HCT116 (cell line): ENCODE results near the gene RAP1GAP2. TPM values are rescaled to one million over a fixed set of nuclear protein-coding genes. Genes with fewer than 3 reads are reported as not detected.

Source experiments
- ATAC-seq: fragments of 200-7000 bp; cut with Tn5 transposase; 2 replicates; pipeline ENCODE4 v1.9.1; 2020; ENCODE audit warnings: mild to moderate bottlenecking, moderate library complexity
- BruUV-seq: library from RNA; stranded (reverse); fragments of 400-500 nt; replicated peaks from 2 replicates; lab custom pipeline; 2021; lab: Mats Ljungman, UMichigan
- CTCF ChIA-PET: fragments of 300-600 bp; sonication (Branson Sonifier 250); formaldehyde crosslinking; loops from one replicate; lab custom pipeline; 2021; ENCODE audit warnings: antibody characterized with exemption; lab: Charles Lee
- POLR2A ChIA-PET: fragments of 300-600, 350-600 bp; sonication (Branson Sonifier 250); formaldehyde crosslinking; loops from one replicate; lab custom pipeline; 2021; ENCODE audit warnings: antibody characterized with exemption; lab: Charles Lee
- RAD21 ChIA-PET, 2 experiments: fragments of 300-600 bp; sonication (Branson Sonifier 250); formaldehyde crosslinking; loops; one replicate each; lab custom pipeline; 2023; ENCODE audit warnings: low total read pairs in 2 of 2; ENCODE audit not compliant: uncharacterized antibody in 2 of 2, unreplicated experiment in 2 of 2, low non-redundant PET in 1 of 2; lab: Charles Lee
- DNase-seq: peaks from one replicate; pipeline ENCODE4 v3.0.0-alpha.2; 2010; ENCODE audit warnings: low read depth, low spot score
- H2AFZ ChIP-seq: fragments of 200-600 bp; shearing (Covaris generic), sonication (generic); 2 replicates; pipeline ENCODE4 v1.6.1; 2017; ENCODE audit warnings: low read depth, mixed run types, mixed read lengths, antibody characterized with exemption, low read length; ENCODE audit not compliant: poor library complexity, severe bottlenecking
- H3K27ac ChIP-seq: 2 replicates; pipeline ENCODE4 v1.5.1; 2012; ENCODE audit warnings: low read depth, low read length
- H3K27me3 ChIP-seq: fragments of 200-600 bp; sonication (generic); 2 replicates; pipeline ENCODE4 v1.6.1; 2016; ENCODE audit warnings: mixed run types, low read length, mixed read lengths; ENCODE audit not compliant: insufficient read depth
- H3K36me3 ChIP-seq, 2 experiments: fragments of 200-500 bp in 1 of 2; fragments of 200-600 bp in 1 of 2; sonication (Bioruptor generic) in 1 of 2; sonication (generic) in 1 of 2; 2 replicates each; pipeline versions ENCODE4 v1.5.1 to v1.6.1; 2014 to 2016; ENCODE audit warnings: low read length in 2 of 2, inconsistent platforms in 1 of 2, mixed read lengths in 1 of 2, mixed run types in 1 of 2; ENCODE audit not compliant: insufficient read depth in 2 of 2, control insufficient read depth in 1 of 2
- H3K4me1 ChIP-seq, 2 experiments: fragments of 200-600 bp in 1 of 2; sonication (generic) in 1 of 2; 2 replicates each; pipeline versions ENCODE4 v1.5.1 to v1.6.1; 2012 to 2017; ENCODE audit warnings: low read length in 2 of 2, inconsistent platforms in 1 of 2, mild to moderate bottlenecking in 1 of 2, mixed read lengths in 1 of 2, mixed run types in 1 of 2, moderate library complexity in 1 of 2; ENCODE audit not compliant: insufficient read depth in 2 of 2, control insufficient read depth in 1 of 2
- H3K4me2 ChIP-seq: fragments of 200-600 bp; sonication (generic); 2 replicates; pipeline ENCODE4 v1.6.1; 2017; ENCODE audit warnings: mixed run types, low read length, mixed read lengths
- H3K4me3 ChIP-seq, 2 experiments: fragments of 200-600 bp in 1 of 2; sonication (generic) in 1 of 2; replicated peaks in 1 of 2; 2 replicates each; pipeline ENCODE4 v1.5.1; 2011 to 2016; ENCODE audit warnings: low read length in 2 of 2, control low read depth in 1 of 2, low read depth in 1 of 2, mild to moderate bottlenecking in 1 of 2, mixed read lengths in 1 of 2, mixed run types in 1 of 2
- H3K79me2 ChIP-seq: fragments of 200-600 bp; sonication (generic); 2 replicates; pipeline ENCODE4 v1.6.1; 2017; ENCODE audit warnings: mild to moderate bottlenecking, mixed run types, low read length, moderate library complexity, mixed read lengths; ENCODE audit not compliant: insufficient read depth
- H3K9ac ChIP-seq: fragments of 200-600 bp; sonication (generic); 2 replicates; pipeline ENCODE4 v1.6.1; 2016; ENCODE audit warnings: low read length, mixed read lengths
- H3K9me2 ChIP-seq: fragments of 200-600 bp; sonication (generic), shearing (Covaris generic); 2 replicates; pipeline ENCODE4 v1.6.1; 2017; ENCODE audit warnings: mixed run types, mild to moderate bottlenecking, moderate library complexity; ENCODE audit not compliant: insufficient read depth
- H3K9me3 ChIP-seq, 2 experiments: fragments of 200-500 bp in 1 of 2; fragments of 200-600 bp in 1 of 2; sonication (Bioruptor generic) in 1 of 2; sonication (generic) in 1 of 2; 2 replicates each; pipeline ENCODE4 v1.6.1; 2014 to 2017; ENCODE audit warnings: low read length in 2 of 2, mixed read lengths in 2 of 2, inconsistent platforms in 1 of 2, low read depth in 1 of 2, mild to moderate bottlenecking in 1 of 2, mixed run types in 1 of 2, moderate library complexity in 1 of 2; ENCODE audit not compliant: control insufficient read depth in 1 of 2, insufficient read depth in 1 of 2
- H4K20me1 ChIP-seq: fragments of 200-600 bp; sonication (generic), shearing (Covaris generic); 2 replicates; pipeline ENCODE4 v1.6.1; 2017; ENCODE audit warnings: mixed run types, mild to moderate bottlenecking, moderate library complexity; ENCODE audit not compliant: insufficient read depth
- CBX3 ChIP-seq: IDR thresholded peaks from 2 replicates; pipeline ENCODE4 v1.6.1; 2012; ENCODE audit warnings: low read depth
- CEBPB ChIP-seq: IDR thresholded peaks from 2 replicates; pipeline ENCODE4 v1.6.1; 2012; ENCODE audit warnings: low read depth
- CTCF ChIP-seq, 3 experiments: fragments of 200-600 bp in 1 of 3; sonication (generic) in 1 of 3; IDR thresholded peaks in 2 of 3; conservative IDR thresholded peaks in 1 of 3; 2 replicates each; pipeline ENCODE4 v1.5.1; 2012 to 2017; ENCODE audit warnings: low read depth in 2 of 3, low read length in 2 of 3, antibody characterized with exemption in 1 of 3, borderline replicate concordance in 1 of 3, control low read depth in 1 of 3, mild to moderate bottlenecking in 1 of 3, mixed read lengths in 1 of 3, mixed run types in 1 of 3, moderate library complexity in 1 of 3; ENCODE audit not compliant: insufficient read depth in 1 of 3
- EGR1 ChIP-seq: IDR thresholded peaks from 2 replicates; pipeline ENCODE4 v1.6.1; 2012; ENCODE audit warnings: low read depth
- EZH2 ChIP-seq: fragments of 200-600 bp; sonication (generic); IDR thresholded peaks from 2 replicates; pipeline ENCODE4 v1.6.1; 2017; ENCODE audit warnings: antibody characterized with exemption, mixed run types
- EZH2phosphoT487 ChIP-seq: fragments of 200-600 bp; IDR thresholded peaks from 2 replicates; pipeline ENCODE4 v1.6.1; 2018; ENCODE audit warnings: antibody characterized with exemption, borderline replicate concordance
- FOSL1 ChIP-seq: IDR thresholded peaks from 2 replicates; pipeline ENCODE4 v1.6.1; 2012; ENCODE audit warnings: low read depth
- JUND ChIP-seq: IDR thresholded peaks from 2 replicates; pipeline ENCODE4 v1.6.1; 2012
- POLR2A ChIP-seq: IDR thresholded peaks from 2 replicates; pipeline ENCODE4 v1.7.0; 2011; ENCODE audit warnings: borderline replicate concordance; ENCODE audit not compliant: insufficient read depth, insufficient read length; ENCODE audit errors: extremely low read depth
- POLR2AphosphoS5 ChIP-seq: IDR thresholded peaks from 2 replicates; pipeline ENCODE4 v1.6.1; 2011; ENCODE audit warnings: mild to moderate bottlenecking, low read depth, low read length, moderate library complexity
- RAD21 ChIP-seq: IDR thresholded peaks from 2 replicates; pipeline ENCODE4 v1.6.1; 2012; ENCODE audit warnings: low read depth, mild to moderate bottlenecking
- SIN3A ChIP-seq: IDR thresholded peaks from 2 replicates; pipeline ENCODE4 v1.6.1; 2012; ENCODE audit warnings: low read depth
- SRF ChIP-seq: IDR thresholded peaks from 2 replicates; pipeline ENCODE4 v1.6.1; 2012; ENCODE audit warnings: low read depth
- TCF7L2 ChIP-seq: IDR thresholded peaks from 2 replicates; pipeline ENCODE4 v1.7.0; 2011; ENCODE audit warnings: borderline replicate concordance, inconsistent platforms; ENCODE audit not compliant: insufficient read depth, insufficient read length; ENCODE audit errors: extremely low read depth
- YY1 ChIP-seq: IDR thresholded peaks from 2 replicates; pipeline ENCODE4 v1.6.1; 2011; ENCODE audit warnings: low read length, low read depth, moderate library complexity, mild to moderate bottlenecking; ENCODE audit not compliant: insufficient replicate concordance; ENCODE audit errors: extremely low read depth
- ZBTB33 ChIP-seq: IDR thresholded peaks from 2 replicates; pipeline ENCODE4 v1.6.1; 2011; ENCODE audit warnings: mild to moderate bottlenecking, low read length, moderate library complexity; ENCODE audit not compliant: insufficient replicate concordance; ENCODE audit errors: extremely low read depth
- ZFX ChIP-seq: fragments of 450-650 bp; IDR thresholded peaks from 2 replicates; pipeline ENCODE4 v1.6.1; 2017
- intact Hi-C: fragments of 100-400 bp; cut with micrococcal nuclease; formaldehyde crosslinking; loops from 2 replicates; pipeline ENCODE4 v1.10.0; 2022
- total RNA-seq: library from RNA; stranded (reverse); gene quantifications from one replicate; pipeline ENCODE4 v1.2.1, GENCODE V29; 2021; ENCODE audit not compliant: unreplicated experiment

Gene RAP1GAP2
- total RNA-seq, 1 experiment from 2014 or later: 54.6 TPM

- TF ChIP-seq CTCF (IDR thresholded peaks at IDR 0.05 in 2 of 3, conservative IDR thresholded peaks at IDR 0.05 in 1 of 3; ENCODE audit: borderline replicate concordance in 1 of 3, insufficient read depth in 1 of 3, low read depth in 2 of 3, low read length in 2 of 3) (no peak), RAD21 (no peak), TCF7L2 (no peak)
- TF ChIP-seq, all 23 proteins: peak for 0
These were observed 103.7 kb downstream of the RAP1GAP2 start (continued) for GRCh38 chr17:2899906-2900305.

- H3K79me2 ChIP-seq: no peaks in the 10 kb centered on the region
- DNase-seq (no peak), ATAC-seq (no peak)
- H3K4me3 ChIP-seq: no peak overlapping the region
- H3K9ac ChIP-seq: no peak overlapping the region
- RAD21 ChIA-PET: no interaction called here
- H3K4me1 ChIP-seq: peaks cover 5% of the 10 kb centered on the region in 2 experiments; a peak in 3 of 4 replicates
- H3K27ac ChIP-seq: no peak overlapping the region
- no peaks in the 10 kb centered on the region for H3K9me2 ChIP-seq
- POLR2A ChIA-PET: no interaction called here
- H3K27me3 ChIP-seq: no peaks in the 10 kb centered on the region
- intact Hi-C loops: no loop called here
- BruUV-seq: no TSS peak
- H3K4me2 ChIP-seq: no peak overlapping the region
- CTCF ChIA-PET: no interaction called here
- H4K20me1 ChIP-seq: no peaks in the 10 kb centered on the region
- H2AFZ ChIP-seq: no peak overlapping the region
- H3K9me3 ChIP-seq: no peaks in the 10 kb centered on the region
- H3K36me3 ChIP-seq: no peaks in the 10 kb centered on the region
- TF ChIP-seq EZH2phosphoT487 (no peak), FOSL1 (no peak), TCF7L2 (no peak), YY1 (no peak), ZBTB33 (no peak), EGR1 (no peak), JUND (no peak), POLR2AphosphoS5 (no peak), CBX3 (no peak), POLR2A (no peak), RAD21 (no peak), CTCF (IDR thresholded peaks at IDR 0.05 in 2 of 3, conservative IDR thresholded peaks at IDR 0.05 in 1 of 3; ENCODE audit: borderline replicate concordance in 1 of 3, insufficient read depth in 1 of 3, low read depth in 2 of 3, low read length in 2 of 3) (no peak), EZH2 (no peak), SRF (no peak), CEBPB (no peak), ZFX (no peak), SIN3A (no peak)
These were observed 104.6 kb downstream of the RAP1GAP2 start for GRCh38 chr17:2900842-2901241.
